Left ventricle myocardium inferior (tissue), 1 donor: ENCODE results near the gene DCTN1. TPM values are rescaled to one million over a fixed set of nuclear protein-coding genes. Genes with fewer than 3 reads are reported as not detected.
A peak's percentile ranks its signal among the peaks of the same experiment; 100 is the strongest.

Source experiments
- DNase-seq: peaks from one replicate; pipeline ENCODE4 v3.0.0-alpha.2; 2020
- H3K27ac ChIP-seq: fragments of 200-600 bp; replicated peaks from 2 replicates; pipeline ENCODE4 v1.8.0; 2021
- H3K27me3 ChIP-seq: fragments of 200-600 bp; 2 replicates; pipeline ENCODE4 v1.8.0; 2021; ENCODE audit warnings: low read depth
- H3K36me3 ChIP-seq: fragments of 200-600 bp; 2 replicates; pipeline ENCODE4 v1.8.0; 2021
- H3K4me1 ChIP-seq: fragments of 200-600 bp; 2 replicates; pipeline ENCODE4 v1.8.0; 2021
- H3K4me3 ChIP-seq: fragments of 200-600 bp; 2 replicates; pipeline ENCODE4 v1.8.0; 2021; ENCODE audit warnings: mild to moderate bottlenecking, moderate library complexity
- H3K9me3 ChIP-seq: fragments of 200-600 bp; replicated peaks from 2 replicates; pipeline ENCODE4 v1.8.0; 2021
- intact Hi-C: fragments of 100-400 bp; cut with micrococcal nuclease; formaldehyde crosslinking; loops from one replicate; pipeline ENCODE4 v1.11.0; 2022
- total RNA-seq: library from RNA; stranded (reverse); fragmentation: NEBNext Ultra II Directional; extraction: Animal tissue kit (Norgen Biotek cat#: 25700); gene quantifications from one replicate; pipeline ENCODE4 v1.2.1, GENCODE V29; 2021
- TF ChIP-seq, protein P1 (sequence below): fragments of 200-600 bp; IDR thresholded peaks from 2 replicates; pipeline ENCODE4 v1.8.0; 2021; ENCODE audit warnings: antibody characterized with exemption, mild to moderate bottlenecking, borderline replicate concordance
- donor health status: DM: no; HTN: yes; CAD: no; lungs with severe emphysema.

DCTN1 gene
- total RNA-seq, 1 donor from 2014 or later: 201 TPM

DNA sequence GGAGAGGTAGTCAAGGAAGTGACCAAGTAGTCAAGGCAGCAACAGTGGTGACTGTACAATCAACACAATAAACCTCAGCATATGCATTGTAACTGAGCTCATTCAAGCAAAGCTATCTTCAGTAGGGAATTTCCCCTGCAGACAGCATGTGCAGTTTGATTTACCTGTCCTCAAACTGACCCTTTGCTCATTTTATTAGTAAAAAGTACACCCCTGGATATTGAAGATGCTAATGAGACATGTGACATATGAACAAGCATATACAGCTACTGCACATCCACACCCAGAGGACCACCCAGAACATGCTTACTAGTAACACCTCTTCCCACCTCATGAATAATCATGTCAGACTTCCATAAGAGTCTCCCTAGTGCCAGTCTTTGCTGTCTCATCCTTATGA lies 25.9 kb upstream of the DCTN1 start:
- no peaks in the 10 kb centered on the region for H3K36me3 ChIP-seq
- TF ChIP-seq, protein P1, sequence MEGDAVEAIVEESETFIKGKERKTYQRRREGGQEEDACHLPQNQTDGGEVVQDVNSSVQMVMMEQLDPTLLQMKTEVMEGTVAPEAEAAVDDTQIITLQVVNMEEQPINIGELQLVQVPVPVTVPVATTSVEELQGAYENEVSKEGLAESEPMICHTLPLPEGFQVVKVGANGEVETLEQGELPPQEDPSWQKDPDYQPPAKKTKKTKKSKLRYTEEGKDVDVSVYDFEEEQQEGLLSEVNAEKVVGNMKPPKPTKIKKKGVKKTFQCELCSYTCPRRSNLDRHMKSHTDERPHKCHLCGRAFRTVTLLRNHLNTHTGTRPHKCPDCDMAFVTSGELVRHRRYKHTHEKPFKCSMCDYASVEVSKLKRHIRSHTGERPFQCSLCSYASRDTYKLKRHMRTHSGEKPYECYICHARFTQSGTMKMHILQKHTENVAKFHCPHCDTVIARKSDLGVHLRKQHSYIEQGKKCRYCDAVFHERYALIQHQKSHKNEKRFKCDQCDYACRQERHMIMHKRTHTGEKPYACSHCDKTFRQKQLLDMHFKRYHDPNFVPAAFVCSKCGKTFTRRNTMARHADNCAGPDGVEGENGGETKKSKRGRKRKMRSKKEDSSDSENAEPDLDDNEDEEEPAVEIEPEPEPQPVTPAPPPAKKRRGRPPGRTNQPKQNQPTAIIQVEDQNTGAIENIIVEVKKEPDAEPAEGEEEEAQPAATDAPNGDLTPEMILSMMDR: no peak

DNA sequence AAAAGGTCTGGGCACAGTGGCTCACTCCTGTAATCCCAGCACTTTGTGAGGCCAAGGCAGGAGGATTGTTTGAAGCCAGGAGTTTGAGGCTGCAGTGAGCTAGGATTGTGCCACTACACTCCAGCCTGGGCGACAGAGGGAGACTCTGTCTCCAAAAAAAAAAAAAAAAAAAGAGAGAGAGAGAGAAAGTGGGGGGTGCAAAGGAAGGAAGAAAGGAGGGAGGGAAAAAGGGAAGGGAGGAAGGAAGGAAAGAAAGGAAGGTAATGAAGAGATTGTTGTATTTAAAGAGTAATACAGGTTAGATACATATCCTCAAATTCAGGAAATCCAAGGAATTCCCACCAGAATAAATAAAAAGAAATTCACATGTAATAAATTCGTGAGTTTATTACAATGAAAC lies 21.8 kb upstream of the DCTN1 start:
- Histone ChIP-seq H3K27me3 (no peaks in the 10 kb centered on the region), H3K4me1 (no peaks in the 10 kb centered on the region), H3K27ac (no peak overlapping the region), H3K4me3 (no peak overlapping the region), H3K9me3 (no peaks in the 10 kb centered on the region), H3K36me3 (no peaks in the 10 kb centered on the region)
- no peak for DNase-seq
- intact Hi-C loops: no loop called here
- TF ChIP-seq, protein P1: no peak

More for the DNA sequence above, 25.9 kb upstream of the DCTN1 start:
- intact Hi-C loops: no loop called here
- Histone ChIP-seq H3K4me1 (no peaks in the 10 kb centered on the region), H3K4me3 (no peak overlapping the region), H3K27me3 (no peaks in the 10 kb centered on the region), H3K27ac (no peak overlapping the region), H3K9me3 (no peaks in the 10 kb centered on the region)
- DNase-seq: no peak

DNA sequence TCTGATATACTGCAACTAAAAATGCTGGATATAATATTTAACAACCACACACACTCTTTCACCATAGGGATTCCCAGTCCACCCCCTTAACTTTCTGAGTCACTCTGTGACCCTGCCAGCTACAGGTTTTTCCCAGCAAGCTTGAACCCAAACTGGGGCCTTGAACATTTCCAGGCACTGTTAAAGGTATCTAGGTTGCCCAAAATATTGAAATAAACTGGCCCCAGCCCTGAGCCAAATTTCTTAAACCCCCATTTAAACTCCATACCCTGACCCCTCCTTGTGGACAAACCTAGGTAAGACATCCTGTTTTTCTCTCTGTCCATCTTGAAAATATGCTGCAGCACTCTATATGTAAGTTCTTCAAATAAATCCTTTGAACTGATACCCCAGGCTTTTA lies 19.7 kb upstream of the DCTN1 start:
- Histone ChIP-seq H3K27me3 (no peaks in the 10 kb centered on the region), H3K27ac (no peak overlapping the region), H3K36me3 (no peaks in the 10 kb centered on the region), H3K9me3 (no peaks in the 10 kb centered on the region), H3K4me3 (no peak overlapping the region), H3K4me1 (no peaks in the 10 kb centered on the region)
- intact Hi-C loops: no loop called here
- TF ChIP-seq, protein P1: peak; percentile 63
- DNase-seq: no peak

DNA sequence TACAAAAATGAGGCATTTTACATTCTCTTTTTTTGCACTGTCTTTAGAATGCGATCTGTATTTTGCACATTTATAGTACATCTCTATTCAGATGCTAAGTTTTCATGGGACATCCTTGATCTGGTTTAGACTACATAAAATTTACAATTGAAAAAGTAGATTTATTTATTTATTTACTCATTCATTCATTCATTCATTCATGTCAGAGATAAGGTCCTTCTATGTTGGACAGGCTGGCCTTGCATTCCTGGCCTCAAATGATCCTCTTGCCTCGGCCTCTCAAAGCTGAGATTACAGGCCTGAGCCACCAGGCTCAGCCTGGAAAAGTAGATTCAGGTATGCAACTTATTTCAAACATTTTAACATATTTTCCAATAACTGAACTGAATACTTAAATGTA lies 16.0 kb upstream of the DCTN1 start:
- Histone ChIP-seq H3K36me3 (no peaks in the 10 kb centered on the region), H3K4me3 (no peak overlapping the region), H3K27ac (no peak overlapping the region), H3K27me3 (no peaks in the 10 kb centered on the region), H3K4me1 (peaks cover 11% of the 10 kb centered on the region), H3K9me3 (no peaks in the 10 kb centered on the region)
- intact Hi-C loops: no loop called here
- DNase-seq: no peak
- TF ChIP-seq, protein P1: no peak

DNA sequence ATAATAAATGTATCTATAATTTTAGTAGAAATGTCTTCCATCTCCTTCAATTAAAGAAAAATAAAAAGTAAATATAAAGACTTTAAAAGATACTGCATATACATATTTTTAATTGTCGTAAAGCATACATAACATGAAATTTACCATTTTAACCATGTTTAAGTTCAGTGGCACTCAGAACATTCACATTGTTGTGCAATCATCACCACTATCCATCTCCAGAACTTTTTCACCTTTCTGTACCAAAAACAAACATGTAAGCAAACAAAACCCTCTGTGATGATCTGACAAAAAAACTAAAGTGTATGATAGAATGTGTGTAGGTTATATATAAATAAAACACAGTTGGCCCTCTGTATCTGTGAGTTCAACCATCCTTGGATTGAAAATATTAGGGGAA lies 13.4 kb upstream of the DCTN1 start:
- H3K4me1 ChIP-seq: peaks cover 37% of the 10 kb centered on the region
- intact Hi-C loops: no loop called here
- H3K27me3 ChIP-seq: no peaks in the 10 kb centered on the region
- TF ChIP-seq, protein P1: no peak
- H3K36me3 ChIP-seq: no peaks in the 10 kb centered on the region
- H3K27ac ChIP-seq: no peak overlapping the region
- no peak for DNase-seq
- no peak overlapping the region for H3K4me3 ChIP-seq
- H3K9me3 ChIP-seq: no peaks in the 10 kb centered on the region

DNA sequence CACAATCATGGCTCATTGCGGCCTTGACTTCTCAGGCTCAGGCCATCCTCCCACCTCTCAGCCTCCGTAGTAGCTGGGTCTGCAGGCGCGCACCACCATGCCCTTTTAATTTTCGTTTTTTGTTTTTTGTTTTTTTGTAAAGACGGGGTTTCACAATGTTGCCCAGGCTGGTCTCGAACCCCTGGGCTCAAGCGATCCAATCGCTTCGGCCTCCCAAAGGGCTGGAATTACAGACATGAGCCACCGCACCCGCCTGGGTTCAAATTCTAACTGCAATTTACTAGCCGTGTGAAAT lies 12.3 kb upstream of the DCTN1 start:
- peak overlapping the region; percentile 95 for H3K27ac ChIP-seq
- no peak for DNase-seq

More for the DNA sequence above, 12.3 kb upstream of the DCTN1 start:
- no peaks in the 10 kb centered on the region for H3K36me3 ChIP-seq
- intact Hi-C loops: no loop called here
- H3K27me3 ChIP-seq: no peaks in the 10 kb centered on the region
- H3K4me3 ChIP-seq: peak overlapping the region; percentile 94
- H3K4me1 ChIP-seq: peaks cover 48% of the 10 kb centered on the region
- TF ChIP-seq, protein P1: no peak
- no peaks in the 10 kb centered on the region for H3K9me3 ChIP-seq
